ENCODE results near the gene FUT1. TPM values are rescaled to one million over a fixed set of nuclear protein-coding genes. Genes with fewer than 3 reads are reported as not detected.
"Not testable (repeated sequence)": the region's sequence is repeated elsewhere in the genome, so short reads cannot be mapped to it uniquely, and the experiment has no call there.

The FUT1 gene
- total RNA-seq, 1 experiment from 2014 or later: 30.5 TPM

DNA sequence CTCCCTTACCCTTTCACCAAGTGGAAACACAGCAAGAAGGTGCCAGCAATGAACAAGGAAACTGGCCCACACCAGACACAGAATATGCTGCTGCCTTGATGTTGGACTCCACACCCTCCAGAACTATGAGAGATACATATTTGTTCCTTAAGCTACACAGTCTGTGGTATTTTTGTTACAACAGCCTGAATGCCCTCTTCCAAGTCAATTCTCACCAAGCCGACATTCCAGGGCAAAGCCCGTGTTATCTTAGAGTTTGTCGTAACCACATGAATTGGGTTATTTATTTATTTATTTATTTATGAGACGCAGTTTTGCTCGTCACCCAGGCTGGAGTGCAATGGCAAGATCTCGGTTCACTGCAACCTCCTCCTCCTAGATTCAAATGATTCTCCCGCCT, 17.8 kb upstream of the FUT1 start:
- DNase-seq: no peak
- Histone ChIP-seq H3K36me3 (ENCODE audit: control insufficient read depth, insufficient read depth, low read length) (no peaks in the 10 kb centered on the region), H3K4me1 (peaks cover 4% of the 10 kb centered on the region; the same call in 1 of the 2 replicates), H3K4me3 (ENCODE audit: low read depth, low read length) (no peak overlapping the region), H3K27me3 (replicated peaks; ENCODE audit: control insufficient read depth, insufficient read depth, low read length) (no peaks in the 10 kb centered on the region), H3K9me3 (no peaks in the 10 kb centered on the region)
- POLR2A ChIA-PET: no interaction called here
- H3K27ac Mint-ChIP-seq (ENCODE audit: unreplicated experiment): no peak overlapping the region
- no peaks in the 10 kb centered on the region for H3K4me1 Mint-ChIP-seq (ENCODE audit: low read depth, unreplicated experiment)
- H3K4me3 Mint-ChIP-seq (ENCODE audit: unreplicated experiment): no peak overlapping the region
- H3K27me3 Mint-ChIP-seq (ENCODE audit: insufficient read depth, unreplicated experiment): no peaks in the 10 kb centered on the region
- CTCF ChIA-PET: interaction anchor here (1.5 kb wide), 1 partner anchor 25 kb away, joined by 3 read pairs; no protein-coding TSS in a partner anchor
- BruUV-seq (replicated peaks): no TSS peak
- no peaks in the 10 kb centered on the region for H3K36me3 Mint-ChIP-seq (ENCODE audit: insufficient read depth, unreplicated experiment)
- no peaks in the 10 kb centered on the region for H3K9me3 Mint-ChIP-seq (ENCODE audit: unreplicated experiment)
- intact Hi-C loops (cut with micrococcal nuclease; ENCODE audit: unreplicated experiment): no loop called here
- TF ChIP-seq, protein P1, sequence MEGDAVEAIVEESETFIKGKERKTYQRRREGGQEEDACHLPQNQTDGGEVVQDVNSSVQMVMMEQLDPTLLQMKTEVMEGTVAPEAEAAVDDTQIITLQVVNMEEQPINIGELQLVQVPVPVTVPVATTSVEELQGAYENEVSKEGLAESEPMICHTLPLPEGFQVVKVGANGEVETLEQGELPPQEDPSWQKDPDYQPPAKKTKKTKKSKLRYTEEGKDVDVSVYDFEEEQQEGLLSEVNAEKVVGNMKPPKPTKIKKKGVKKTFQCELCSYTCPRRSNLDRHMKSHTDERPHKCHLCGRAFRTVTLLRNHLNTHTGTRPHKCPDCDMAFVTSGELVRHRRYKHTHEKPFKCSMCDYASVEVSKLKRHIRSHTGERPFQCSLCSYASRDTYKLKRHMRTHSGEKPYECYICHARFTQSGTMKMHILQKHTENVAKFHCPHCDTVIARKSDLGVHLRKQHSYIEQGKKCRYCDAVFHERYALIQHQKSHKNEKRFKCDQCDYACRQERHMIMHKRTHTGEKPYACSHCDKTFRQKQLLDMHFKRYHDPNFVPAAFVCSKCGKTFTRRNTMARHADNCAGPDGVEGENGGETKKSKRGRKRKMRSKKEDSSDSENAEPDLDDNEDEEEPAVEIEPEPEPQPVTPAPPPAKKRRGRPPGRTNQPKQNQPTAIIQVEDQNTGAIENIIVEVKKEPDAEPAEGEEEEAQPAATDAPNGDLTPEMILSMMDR (IDR thresholded peaks at IDR 0.05; ENCODE audit: insufficient read depth in 1 of 2, low read depth in 1 of 2, low read length in 1 of 2, severe bottlenecking in 1 of 2, unreplicated experiment in 1 of 2): no peak

DNA sequence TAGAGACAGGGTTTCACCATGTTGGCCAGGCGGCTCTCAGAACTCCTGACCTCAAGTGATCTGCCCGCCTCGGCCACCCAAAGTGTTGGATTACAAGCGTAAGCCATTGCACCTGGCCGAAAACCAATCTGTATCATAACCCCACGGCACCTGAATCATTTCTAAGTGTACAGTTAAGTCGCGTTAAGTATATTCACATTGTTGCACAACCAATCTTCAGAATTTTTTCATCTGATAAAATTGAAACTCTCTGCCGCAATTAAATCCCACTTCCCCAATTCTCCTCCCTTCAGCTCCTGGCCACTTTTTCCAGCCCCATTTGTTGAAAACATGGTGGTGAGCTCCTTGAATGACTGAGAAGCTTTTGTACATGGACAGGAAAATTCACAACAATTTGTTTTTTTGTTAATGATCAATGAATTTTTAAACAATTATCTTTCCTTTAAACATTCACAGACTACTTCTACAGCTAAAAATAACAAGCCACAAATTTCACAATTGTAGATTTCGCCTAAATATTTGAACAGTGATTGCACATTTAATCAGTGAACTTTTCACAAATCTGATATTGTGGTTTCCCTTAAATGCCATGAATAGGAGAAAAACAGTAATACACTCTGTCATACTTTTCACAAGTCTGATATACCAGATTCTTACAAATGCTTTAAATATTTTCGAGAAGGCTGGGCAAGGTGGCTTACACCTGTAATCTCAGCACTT, 16.7 kb upstream of the FUT1 start:
- Histone ChIP-seq H3K4me1 (peaks cover 4% of the 10 kb centered on the region; the same call in 1 of the 2 replicates), H3K4me3 (ENCODE audit: low read depth, low read length) (no peak overlapping the region), H3K36me3 (ENCODE audit: control insufficient read depth, insufficient read depth, low read length) (no peaks in the 10 kb centered on the region), H3K27me3 (replicated peaks; ENCODE audit: control insufficient read depth, insufficient read depth, low read length) (no peaks in the 10 kb centered on the region), H3K9me3 (no peaks in the 10 kb centered on the region)
- ChIA-PET CTCF (interaction anchor here (0.6 to 1.2 kb wide), 2 partner anchors 74 to 429 kb away, joined by 4 to 6 read pairs; no protein-coding TSS in a partner anchor), POLR2A (no interaction called here)
- no peak for DNase-seq
- BruUV-seq (replicated peaks): no TSS peak
- no peaks in the 10 kb centered on the region for H3K27me3 Mint-ChIP-seq (ENCODE audit: insufficient read depth, unreplicated experiment)
- H3K4me3 Mint-ChIP-seq (ENCODE audit: unreplicated experiment): no peak overlapping the region
- H3K9me3 Mint-ChIP-seq (ENCODE audit: unreplicated experiment): no peaks in the 10 kb centered on the region
- TF ChIP-seq, protein P1 (IDR thresholded peaks at IDR 0.05; ENCODE audit: insufficient read depth in 1 of 2, low read depth in 1 of 2, low read length in 1 of 2, severe bottlenecking in 1 of 2, unreplicated experiment in 1 of 2): no peak
- no peaks in the 10 kb centered on the region for H3K36me3 Mint-ChIP-seq (ENCODE audit: insufficient read depth, unreplicated experiment)
- H3K4me1 Mint-ChIP-seq (ENCODE audit: low read depth, unreplicated experiment): no peaks in the 10 kb centered on the region
- intact Hi-C loops (cut with micrococcal nuclease; ENCODE audit: unreplicated experiment): no loop called here
- no peak overlapping the region for H3K27ac Mint-ChIP-seq (ENCODE audit: unreplicated experiment)

DNA sequence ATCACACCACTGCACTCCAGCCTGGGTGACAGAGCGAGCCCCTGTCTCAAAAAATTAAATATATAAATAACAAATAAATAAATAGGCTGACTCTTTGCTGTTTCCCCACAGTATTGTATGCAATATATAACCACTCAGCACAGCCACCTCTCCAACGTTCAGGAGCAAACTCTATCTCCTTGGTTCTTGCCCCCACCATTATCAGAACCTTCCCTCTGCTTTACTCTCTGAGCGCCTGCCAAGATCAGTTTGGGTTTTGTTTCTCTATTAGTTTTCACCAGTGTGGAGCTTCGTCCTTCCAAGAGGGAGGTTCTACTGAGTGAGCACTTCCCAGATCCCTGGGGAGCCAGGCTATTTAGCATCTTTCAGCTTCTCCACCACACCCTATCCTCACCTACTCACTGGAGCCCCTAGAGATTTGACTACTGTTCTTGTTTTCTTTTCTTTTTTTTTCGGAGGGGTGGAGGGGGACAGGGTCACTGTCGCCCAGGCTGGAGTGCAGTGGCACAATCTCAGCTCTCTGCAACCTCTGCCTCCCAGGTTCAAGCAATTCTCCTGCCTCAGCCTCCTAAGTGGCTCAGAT, 15.8 kb upstream of the FUT1 start:
- H3K9me3 ChIP-seq; H3K27me3 Mint-ChIP-seq (ENCODE audit: insufficient read depth, unreplicated experiment); H3K4me1 Mint-ChIP-seq (ENCODE audit: low read depth, unreplicated experiment); H3K4me3 ChIP-seq (ENCODE audit: low read depth, low read length); intact Hi-C loops (cut with micrococcal nuclease; ENCODE audit: unreplicated experiment); H3K27ac Mint-ChIP-seq (ENCODE audit: unreplicated experiment); POLR2A ChIA-PET; H3K36me3 Mint-ChIP-seq (ENCODE audit: insufficient read depth, unreplicated experiment); H3K9me3 Mint-ChIP-seq (ENCODE audit: unreplicated experiment); BruUV-seq (replicated peaks); H3K4me1 ChIP-seq; H3K27me3 ChIP-seq (replicated peaks; ENCODE audit: control insufficient read depth, insufficient read depth, low read length); H3K36me3 ChIP-seq (ENCODE audit: control insufficient read depth, insufficient read depth, low read length); H3K4me3 Mint-ChIP-seq (ENCODE audit: unreplicated experiment); DNase-seq: not testable (repeated sequence)
- CTCF ChIA-PET: interaction anchor here (0.7 to 1.2 kb wide), 2 partner anchors 32 to 74 kb away, joined by 4 to 5 read pairs; no protein-coding TSS in a partner anchor

DNA sequence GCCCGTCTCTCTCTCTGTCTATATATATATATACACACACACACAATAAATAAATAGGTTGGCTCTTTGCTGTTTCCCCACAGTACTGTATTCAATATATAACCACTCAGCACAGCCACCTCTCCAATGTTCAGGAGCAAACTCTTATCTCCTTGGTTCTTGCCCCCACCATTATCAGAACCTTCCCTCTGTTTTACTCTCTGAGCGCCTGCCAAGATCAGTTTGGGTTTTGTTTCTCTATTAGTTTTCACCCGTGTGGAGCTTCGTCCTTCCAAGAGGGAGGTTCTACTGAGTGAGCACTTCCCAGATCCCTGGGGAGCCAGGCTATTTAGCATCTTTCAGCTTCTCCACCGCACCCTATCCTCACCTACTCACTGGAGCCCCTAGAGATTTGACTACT, 13.4 kb upstream of the FUT1 start:
- H3K4me3 ChIP-seq (ENCODE audit: low read depth, low read length); H3K4me1 ChIP-seq; BruUV-seq (replicated peaks); DNase-seq; POLR2A ChIA-PET; CTCF ChIA-PET; H3K27me3 ChIP-seq (replicated peaks; ENCODE audit: control insufficient read depth, insufficient read depth, low read length); H3K36me3 ChIP-seq (ENCODE audit: control insufficient read depth, insufficient read depth, low read length); H3K27me3 Mint-ChIP-seq (ENCODE audit: insufficient read depth, unreplicated experiment); H3K4me1 Mint-ChIP-seq (ENCODE audit: low read depth, unreplicated experiment); H3K27ac Mint-ChIP-seq (ENCODE audit: unreplicated experiment); H3K9me3 ChIP-seq; H3K9me3 Mint-ChIP-seq (ENCODE audit: unreplicated experiment); H3K4me3 Mint-ChIP-seq (ENCODE audit: unreplicated experiment); H3K36me3 Mint-ChIP-seq (ENCODE audit: insufficient read depth, unreplicated experiment); intact Hi-C loops (cut with micrococcal nuclease; ENCODE audit: unreplicated experiment): not testable (repeated sequence)
